COLO668 (cell line): ENCODE data around the gene TPPP.
"Not testable (repeated sequence)": the region's sequence is repeated elsewhere in the genome, so short reads cannot be mapped to it uniquely, and the experiment has no call there.

ENCODE experiments used
- DNase-seq: peaks from one replicate; lab custom pipeline; 2025; ENCODE audit not compliant: unreplicated experiment; lab: John Stamatoyannopoulos, UW

TPPP gene

DNA sequence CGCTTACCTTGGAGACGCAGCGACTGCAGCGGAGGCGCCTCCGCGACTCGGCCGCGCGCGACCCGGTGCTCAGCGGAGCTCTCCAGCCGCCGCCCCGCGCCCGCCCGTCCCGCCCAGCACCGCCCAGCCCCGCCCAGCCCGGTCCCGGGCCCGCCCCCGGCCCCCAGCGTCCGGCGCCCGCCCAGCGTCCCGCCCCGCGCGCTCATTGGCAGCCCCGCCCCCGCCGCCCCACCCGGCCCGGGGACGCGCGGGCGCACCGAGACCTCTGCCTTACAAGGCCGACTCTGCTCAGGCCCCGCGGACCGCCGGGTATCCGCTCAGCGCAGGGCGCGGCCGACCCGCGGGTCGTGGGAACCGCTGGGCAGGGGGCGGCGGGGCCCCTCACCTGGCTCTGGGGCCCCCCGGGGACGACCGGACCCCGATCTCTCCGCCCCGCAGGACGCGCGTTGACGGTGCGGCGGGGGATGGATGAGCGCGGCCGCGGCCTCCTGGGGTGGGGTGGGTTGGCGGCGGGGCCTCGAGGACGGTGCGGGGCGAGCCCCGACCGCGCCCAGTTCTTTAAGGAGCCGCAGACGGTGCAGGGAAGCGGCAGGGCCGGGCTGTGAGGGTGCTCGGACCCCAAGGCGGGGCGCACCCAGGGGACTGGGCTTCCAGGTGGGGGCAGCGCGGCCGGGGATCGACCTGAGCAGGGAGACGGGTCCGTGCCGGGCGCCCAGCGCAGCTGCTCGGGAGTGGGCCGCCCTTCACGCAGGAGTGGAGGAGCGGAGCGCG is at the start of gene TPPP:
Gene TPPP, minus strand, starts transcription at position 82 of the 771 bp plus-strand sequence. CDS start 15,292 bp downstream, outside the sequence.
- DNase-seq = peak; percentile 87

DNA sequence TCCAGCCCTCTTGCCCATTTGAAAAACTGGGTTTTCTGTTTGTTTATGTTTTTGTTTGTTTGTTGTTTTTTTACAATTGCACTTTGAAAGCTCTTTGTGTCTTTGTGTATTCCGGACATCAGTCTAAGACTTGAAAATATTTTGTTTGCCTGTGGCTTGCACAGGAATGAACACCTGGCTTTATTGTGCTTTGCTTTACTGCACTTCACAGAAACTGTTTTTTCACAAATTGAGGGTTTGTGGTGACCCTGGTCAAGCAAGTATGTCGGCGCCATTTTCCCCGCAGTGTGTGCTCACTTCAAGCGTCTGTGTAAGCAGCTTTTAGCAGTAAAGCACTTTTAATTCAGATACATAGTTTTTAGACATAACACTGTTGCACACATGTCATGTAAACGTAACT is 49.1 kb upstream of the TPPP start:
- DNase-seq = not testable (repeated sequence)

DNA sequence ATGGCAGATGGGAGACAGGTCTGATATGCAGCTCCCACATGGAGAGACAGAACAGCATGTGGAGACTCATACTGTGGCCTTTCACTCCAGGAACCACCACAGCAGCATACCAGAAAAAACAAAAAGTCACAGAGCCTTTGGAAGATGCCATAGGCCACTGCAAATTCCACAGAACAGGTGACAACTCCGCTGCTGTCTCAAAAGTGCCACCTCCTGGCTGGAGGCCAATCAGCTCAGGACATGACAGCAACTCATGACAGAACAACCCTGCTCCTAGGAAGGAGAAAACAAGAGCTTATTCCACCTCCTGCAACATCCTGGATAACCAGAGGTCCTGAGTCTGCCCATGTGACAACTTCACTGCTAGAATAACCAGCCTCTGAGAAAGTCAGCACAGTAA is 41.0 kb upstream of the TPPP start:
- DNase-seq = not testable (repeated sequence)

DNA sequence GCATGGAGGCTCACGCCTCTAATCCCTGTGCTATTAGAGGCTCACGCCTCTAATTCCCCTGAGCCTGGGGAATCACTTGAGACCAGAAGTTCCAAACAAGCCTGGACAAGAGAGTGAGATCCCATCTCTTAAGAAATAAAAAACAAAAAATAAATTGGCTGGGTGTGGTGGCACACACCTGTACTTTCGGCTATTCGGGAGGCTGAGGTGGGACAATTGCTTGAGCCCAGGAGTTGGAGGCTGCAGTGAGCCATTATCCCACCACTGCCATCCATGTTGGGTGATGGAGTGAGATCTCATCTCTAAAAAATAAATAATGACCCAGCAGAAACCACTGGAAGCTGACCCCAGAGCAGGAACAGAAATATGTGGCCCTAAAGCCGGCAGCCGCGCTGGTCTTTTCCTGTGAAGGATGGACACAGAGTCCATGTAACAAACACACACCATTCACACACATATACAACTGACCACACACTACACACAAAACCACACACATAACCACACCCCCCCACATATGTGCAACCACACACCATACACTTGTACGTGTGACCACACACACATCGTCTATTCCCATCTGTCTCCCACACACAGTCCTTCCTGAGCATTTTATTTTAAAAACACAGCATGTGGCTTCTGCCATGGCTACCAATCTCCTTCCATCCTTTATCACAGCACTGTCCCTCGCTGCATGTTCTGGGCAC is 39.8 kb upstream of the TPPP start:
- DNase-seq = not testable (repeated sequence)

DNA sequence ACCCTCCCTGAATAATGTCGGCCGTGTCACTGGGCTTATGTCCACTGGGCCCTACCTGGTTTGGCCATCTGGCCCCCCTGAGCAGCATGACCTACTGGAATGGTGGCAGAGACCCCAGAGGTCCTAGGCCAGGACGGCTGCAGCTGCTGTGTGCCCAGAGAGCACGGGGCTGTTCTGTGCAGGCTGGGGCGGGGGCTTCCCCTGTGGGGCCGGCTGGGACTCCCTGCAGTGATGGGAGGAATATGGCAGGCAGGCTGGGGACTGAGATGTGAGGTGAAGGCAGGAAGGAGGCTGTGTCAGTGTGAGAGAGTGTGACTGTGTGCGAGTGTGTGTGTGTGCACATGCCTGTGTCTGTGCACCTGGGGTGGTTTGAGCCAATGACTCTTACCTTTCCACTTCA is 36.1 kb upstream of the TPPP start:
- not testable (repeated sequence) for DNase-seq

DNA sequence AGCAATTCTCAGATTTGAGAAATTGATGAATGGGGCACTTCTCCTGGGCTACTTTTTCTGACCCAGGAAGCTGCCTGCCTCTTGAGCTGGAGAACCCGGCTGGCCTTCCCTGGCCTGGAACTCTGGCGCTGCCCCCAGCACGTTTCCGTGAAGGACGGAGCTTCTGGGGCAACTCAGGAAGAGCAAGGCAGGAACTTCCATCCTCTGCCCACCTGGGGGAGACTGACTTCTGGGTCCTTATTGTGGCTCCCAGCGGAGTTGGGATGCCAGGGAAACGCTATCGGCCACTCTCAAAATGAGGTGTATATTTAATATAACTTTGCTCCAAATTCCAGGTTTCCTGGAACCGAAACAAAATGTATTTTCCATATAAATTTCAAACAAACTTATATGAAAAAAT is 33.9 kb upstream of the TPPP start:
- not testable (repeated sequence) for DNase-seq

DNA sequence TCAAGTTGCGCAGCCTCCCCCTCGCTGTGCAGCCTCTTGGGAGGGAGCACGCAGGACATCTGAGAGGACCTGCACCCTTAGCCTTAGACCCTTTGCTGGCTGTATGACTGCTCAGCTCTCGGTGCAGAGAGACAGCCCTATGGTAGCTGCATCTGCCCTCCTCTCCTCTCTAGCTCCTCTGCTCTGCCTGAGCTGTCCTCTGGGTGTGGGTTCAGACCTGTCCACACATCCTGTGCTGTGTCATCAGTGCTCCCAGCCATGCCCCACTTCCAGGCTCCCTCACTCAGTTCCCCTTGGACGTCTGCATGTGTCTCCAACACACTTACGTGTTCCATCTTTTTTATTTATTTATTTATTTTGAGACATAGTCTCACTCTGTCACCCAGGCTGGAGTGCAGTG is 30.7 kb upstream of the TPPP start:
- DNase-seq = not testable (repeated sequence)

DNA sequence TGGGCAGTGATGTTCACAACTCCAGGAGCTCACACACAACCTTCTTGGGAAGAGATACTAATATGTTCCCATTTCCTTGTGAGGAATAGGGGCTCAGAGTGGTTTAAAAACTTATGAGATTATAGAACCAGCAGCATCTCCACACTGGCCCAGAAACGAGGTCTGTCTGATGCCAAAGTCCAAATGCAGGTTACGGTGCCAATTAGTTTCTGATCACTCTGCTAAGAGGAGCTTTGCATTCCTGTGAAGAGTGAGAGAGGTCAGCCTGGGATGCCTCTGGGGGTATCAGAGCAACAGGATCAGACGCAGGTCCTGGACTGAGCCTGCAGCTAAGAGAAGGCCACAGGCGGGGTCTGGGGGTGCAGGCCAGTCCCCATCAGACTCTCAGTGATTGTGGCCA is 30.2 kb upstream of the TPPP start:
- not testable (repeated sequence) for DNase-seq

DNA sequence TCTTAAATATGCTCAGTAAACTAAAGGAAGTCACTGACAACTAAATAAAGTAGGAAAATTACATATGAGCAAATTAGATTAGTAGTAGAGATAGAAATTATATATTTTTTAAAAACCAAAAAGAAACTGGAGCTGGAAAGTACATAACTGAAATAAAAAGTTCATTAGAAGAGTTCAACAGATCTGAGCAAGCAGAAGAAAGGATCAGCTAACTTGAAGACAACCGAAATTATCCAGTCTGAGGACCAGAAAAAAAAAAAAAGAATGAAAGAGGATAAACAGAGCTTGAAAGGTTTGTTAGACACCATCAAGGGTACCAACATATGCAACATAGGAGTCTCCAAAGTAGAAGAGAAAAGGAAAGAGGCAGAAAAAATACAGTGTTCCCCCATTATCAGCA is 26.2 kb upstream of the TPPP start:
- DNase-seq = not testable (repeated sequence)

DNA sequence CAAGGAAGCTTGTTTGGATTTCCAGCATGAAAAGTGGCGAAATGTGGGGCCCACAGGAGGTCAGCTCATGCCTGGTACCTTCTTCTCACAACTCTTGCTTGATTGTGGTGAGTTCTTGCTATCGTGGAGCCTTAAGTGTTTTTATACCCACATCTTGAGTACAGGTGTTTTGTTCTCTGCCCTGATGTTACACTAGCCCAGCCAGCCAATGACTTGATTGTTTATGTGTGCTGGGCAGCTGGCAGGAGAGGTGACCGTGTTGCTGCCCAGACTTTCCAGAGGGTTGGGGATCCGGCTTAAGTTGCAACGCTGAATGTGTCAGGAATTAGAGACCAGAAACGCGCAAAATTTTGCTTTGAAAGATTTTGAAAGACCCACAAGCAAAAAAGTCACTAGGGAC is 24.0 kb upstream of the TPPP start:
- DNase-seq = no peak

DNA sequence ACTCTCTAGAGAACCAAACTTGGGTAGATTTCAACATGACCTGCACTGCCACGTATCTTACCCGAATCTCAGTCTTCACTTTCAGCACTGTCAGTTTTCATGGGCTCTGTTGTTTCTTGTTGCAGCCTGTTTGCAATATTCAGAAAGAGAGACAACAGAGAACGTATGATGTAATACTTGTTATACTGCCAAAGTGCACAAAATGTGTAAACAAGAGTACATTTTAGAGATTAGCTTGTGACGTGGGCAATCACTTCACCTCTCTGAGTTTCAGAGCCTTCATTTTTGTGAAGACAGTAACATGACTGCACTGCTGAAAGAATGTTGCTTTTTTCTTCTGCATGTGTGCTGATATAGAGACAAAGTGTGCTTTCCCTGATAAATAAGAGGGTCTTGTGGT is 23.6 kb upstream of the TPPP start:
- not testable (repeated sequence) for DNase-seq

DNA sequence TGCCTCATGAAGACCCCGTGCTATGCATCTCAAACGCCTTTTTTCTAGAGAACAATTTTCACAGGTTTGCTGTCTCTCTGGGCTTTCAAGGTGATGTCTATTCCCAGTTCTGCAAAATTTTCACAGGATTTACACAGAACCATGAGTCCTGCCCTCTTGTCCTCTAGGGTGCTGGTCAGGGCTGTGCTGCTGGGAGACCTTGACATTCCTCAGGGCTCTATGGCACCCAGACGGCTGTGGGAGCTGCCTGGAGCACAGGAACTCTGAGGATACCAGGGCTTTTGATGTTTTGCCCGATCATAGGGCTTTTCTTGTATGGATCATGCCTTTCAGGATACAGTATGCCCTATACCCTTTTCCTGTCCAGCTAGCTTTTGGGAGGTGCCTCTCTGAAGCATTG is 22.5 kb upstream of the TPPP start:
- not testable (repeated sequence) for DNase-seq

DNA sequence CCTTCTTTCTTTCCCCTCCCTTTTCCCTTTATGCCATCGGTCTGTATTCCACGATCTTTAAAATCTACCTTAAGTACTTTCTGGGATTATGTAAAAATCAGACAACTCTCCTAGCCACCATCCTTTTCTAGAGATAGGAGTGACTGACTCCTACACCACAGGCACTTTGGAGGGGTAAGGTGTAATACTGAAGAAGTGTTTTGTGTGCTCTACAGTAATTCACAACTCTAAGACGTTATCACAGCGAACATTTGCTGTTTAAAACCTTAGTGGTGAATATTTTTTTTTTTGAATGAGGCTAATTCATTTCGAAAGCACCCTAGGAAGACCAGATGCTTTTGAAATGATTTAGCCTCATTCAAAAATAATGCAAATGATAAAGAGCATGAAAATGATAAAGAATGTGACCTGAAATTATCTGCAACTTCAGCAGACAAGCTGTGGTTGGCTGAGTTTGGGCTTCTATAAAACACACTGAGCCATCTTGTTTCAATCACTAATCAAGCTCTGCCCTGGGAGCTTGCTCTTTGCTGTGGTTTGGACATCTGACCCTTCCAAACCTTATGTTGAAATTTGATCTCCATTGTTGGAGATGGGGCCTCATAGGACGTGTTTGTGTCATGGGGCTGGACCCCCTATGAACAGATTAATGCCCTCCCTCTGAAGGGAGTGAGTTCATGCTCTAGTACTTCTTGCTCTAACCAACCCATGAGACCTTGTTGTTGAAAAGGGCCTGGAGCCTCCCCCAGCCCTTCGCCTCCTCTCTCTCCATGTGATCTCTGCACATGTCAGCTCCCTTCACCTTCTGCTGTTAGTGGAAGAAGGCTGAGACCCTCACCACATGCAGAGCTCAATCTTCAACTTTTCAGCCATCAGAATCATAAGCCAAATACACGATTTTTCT is 21.3 kb upstream of the TPPP start:
- DNase-seq = not testable (repeated sequence)

DNA sequence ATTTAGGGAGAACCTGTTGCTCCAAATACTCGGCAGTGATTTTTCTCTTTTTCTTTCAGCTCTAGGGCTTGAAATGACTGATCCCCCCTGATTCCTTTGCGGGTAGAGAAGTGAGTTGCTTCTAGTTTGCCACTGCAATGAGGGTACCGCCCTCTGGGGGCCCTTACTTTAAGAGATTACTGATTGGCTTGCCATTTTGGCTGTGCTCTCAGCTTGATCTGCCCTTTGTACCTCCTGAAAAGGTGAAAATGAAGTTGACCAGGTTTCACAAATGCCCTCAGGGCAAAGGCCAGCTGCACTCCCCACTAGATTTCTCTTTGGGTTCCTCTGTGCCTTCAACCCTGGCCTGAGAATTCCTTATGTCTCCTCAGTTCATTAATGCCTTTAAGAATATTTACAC is 20.5 kb upstream of the TPPP start:
- not testable (repeated sequence) for DNase-seq

DNA sequence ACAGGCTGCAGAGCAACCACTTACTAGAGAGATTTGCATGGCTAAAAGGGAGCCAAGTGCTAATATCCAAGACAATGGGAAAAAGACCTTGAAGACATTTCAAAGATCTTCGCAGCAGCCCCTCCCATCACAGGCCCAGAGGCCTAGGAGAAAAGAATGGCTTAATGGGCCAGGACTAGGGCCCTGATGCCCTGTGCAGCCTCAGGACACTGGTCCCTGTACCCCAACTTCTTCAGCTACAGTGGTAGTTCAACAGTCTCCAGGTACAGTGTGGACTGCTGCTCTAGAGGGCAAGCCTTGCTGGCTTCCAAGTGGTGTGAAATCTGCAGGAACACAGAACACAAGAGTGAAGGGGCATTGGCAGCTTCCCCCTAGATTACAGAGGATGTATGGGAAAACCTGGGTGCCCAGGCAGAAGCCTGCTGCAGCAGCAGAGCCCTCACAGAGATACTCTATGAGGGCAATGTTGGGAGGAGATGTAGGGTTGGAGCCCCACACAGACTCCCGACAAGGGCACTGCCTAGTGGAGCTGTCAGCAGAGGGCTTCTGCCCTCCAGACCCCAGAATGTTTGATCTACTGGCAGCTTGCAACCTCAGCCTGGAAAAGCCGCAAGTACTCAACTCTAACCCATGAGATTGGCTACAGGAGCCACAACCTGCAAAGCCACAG is 15.8 kb upstream of the TPPP start:
- not testable (repeated sequence) for DNase-seq

DNA sequence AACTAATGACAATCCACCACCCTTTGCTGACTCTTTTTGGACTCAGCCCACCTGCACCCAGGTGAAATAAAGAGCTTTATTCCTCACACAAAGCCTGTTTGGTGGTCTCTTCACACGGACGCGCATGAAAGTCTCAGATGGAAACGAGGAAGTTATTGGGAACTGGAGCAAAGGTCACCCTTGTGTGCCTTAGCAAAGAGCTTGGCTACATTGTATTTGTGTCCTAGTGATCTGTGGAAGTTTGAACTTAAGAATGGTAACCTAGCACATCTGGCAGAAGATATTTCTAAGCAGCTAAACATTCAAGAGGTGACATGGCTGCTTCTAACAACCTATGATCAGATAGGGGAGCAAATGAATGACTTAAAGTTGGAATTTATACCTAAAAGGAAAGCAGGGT is 15.2 kb upstream of the TPPP start:
- DNase-seq = not testable (repeated sequence)

DNA sequence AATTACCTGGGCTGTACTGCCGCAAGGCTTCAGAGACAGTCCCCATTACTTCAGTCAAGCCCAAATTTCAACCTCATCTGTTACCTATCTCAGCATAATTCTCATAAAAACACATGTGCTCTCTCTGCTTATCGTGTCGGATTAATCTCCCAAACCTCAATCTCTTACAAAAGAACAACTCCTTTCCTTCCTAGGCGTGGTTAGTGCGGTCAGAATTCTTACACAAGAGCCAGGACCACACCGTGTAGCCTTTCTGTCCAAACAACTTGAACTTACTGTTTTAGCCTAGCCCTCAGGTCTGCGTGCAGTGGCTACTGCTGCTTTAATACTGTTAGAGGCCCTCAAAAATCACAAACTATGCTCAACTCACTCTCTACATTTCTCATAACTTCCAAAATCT is 13.0 kb upstream of the TPPP start:
- DNase-seq = not testable (repeated sequence)

DNA sequence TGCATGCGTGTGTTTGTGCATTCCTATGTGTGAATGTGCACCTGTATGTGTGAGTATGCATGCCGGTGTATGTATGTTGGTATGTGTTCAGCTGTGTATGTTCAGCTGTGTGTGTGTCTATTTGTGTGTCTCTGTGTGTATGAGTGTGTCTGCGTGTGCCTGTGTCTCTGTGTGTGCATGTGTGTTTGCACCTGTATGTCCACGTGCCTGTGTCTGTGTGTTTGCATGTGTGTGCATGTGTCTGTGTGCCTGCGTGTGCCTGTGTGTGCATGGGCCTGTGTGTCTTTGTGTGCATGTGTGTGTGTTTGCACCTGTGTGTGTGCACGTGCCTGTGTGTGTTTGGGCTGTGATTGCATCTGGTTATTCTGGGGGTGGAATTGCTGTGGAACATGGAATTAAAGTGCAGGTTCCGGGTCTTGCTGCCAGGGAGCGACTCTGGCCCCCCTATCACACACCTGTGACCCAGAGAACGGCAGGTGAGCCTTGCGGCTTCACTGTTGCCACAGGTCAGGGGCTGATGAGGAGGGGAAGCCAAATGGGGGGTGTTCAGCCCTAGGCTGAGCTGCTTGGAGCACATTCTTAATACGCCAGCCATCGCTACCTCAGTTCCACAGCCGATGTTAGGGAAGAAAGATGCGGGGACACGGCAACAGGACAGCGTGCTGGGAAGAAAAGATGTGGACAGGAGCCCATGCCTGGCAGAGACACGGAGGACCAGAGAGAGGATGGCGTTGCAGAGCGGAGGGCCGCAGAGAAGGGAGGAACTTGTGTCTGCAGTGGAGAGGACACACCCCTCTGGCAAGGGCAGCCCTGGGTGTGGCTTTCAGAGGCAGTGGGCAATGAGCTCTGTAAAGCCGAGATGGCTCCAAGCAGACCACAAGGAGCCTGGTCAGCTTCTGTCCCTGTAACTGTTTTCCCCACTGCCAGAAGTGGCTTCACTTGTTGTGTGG is 3.9 kb upstream of the TPPP start:
- DNase-seq = not testable (repeated sequence)

DNA sequence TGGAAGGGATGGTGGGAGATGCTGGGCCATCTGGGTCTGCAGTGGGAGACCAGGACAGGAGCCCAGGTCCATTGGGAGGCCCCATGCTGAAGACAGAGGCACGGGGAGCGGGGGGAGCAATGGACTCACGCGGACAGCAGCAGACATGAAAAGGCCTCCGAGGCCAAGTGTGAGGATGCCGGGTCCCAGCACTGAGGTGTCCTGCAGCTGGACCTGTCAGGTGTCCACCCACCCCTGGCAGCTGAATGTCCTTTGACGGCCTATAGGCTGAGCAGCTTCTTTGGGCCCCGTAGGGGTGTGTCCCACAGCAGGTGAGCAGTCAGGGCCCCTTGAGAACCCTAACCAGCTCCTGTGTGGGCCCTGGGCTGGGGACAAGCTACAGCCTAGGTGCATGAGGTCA is 3.0 kb upstream of the TPPP start:
- not testable (repeated sequence) for DNase-seq

DNA sequence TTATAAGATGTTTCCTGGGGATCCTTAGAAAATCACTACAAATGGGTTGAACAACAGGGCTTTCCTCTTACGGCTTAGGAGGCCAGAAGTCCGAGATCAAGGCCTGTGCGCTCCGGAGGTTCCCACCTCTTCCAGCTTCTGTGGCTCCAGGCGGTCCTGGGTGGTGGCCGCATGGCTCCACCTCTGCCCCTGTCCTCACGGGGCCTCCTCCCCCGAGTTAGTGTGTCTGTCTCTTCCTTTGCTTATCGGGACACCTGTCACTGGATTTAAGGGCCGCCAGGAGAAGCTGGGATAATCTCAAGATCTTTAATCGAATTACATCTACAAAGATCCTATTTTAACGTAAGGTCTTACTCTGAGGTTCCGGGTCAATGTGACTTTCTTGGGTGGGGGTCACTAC is 2.3 kb upstream of the TPPP start:
- DNase-seq = not testable (repeated sequence)
